OCI-LY1 (cell line): ENCODE measurements around the gene PCSK2.

Experiments used
- H2AFZ ChIP-seq: fragments of 200-600 bp; sonication (generic), shearing (Covaris generic); 2 replicates; pipeline ENCODE4 v1.6.0; 2014; ENCODE audit warnings: antibody characterized with exemption, mild to moderate bottlenecking, low read length
- H3F3A ChIP-seq: fragments of 200-600 bp; sonication (generic), shearing (Covaris generic); 2 replicates; pipeline ENCODE4 v1.6.0; 2014; ENCODE audit warnings: mild to moderate bottlenecking, antibody characterized with exemption, low read length, moderate library complexity; ENCODE audit not compliant: insufficient read depth
- H3K27ac ChIP-seq: fragments of 200-600 bp; sonication (generic); 2 replicates; pipeline ENCODE4 v1.5.1; 2014; ENCODE audit warnings: low read length, mixed run types, mild to moderate bottlenecking, low read depth; ENCODE audit not compliant: poor library complexity, severe bottlenecking
- H3K27me3 ChIP-seq: fragments of 200-600 bp; sonication (generic); 2 replicates; pipeline ENCODE4 v1.6.0; 2014; ENCODE audit warnings: antibody characterized with exemption, mild to moderate bottlenecking, low read length, moderate library complexity; ENCODE audit not compliant: insufficient read depth
- H3K36me3 ChIP-seq: fragments of 200-600 bp; sonication (generic); 2 replicates; pipeline ENCODE4 v1.6.1; 2014; ENCODE audit warnings: mild to moderate bottlenecking, antibody characterized with exemption, low read length, moderate library complexity, mixed read lengths; ENCODE audit not compliant: insufficient read depth
- H3K4me1 ChIP-seq: fragments of 200-600 bp; sonication (generic); 2 replicates; pipeline ENCODE4 v1.5.1; 2014; ENCODE audit warnings: mild to moderate bottlenecking, low read length, moderate library complexity; ENCODE audit not compliant: insufficient read depth, severe bottlenecking
- H3K4me2 ChIP-seq: fragments of 200-600 bp; sonication (generic), shearing (Covaris generic); 2 replicates; pipeline ENCODE4 v1.6.1; 2014; ENCODE audit warnings: low read length
- H3K4me3 ChIP-seq: fragments of 200-600 bp; sonication (generic); 2 replicates; pipeline ENCODE4 v1.5.1; 2014; ENCODE audit warnings: low read length, low read depth, mild to moderate bottlenecking, mixed read lengths; ENCODE audit not compliant: poor library complexity, severe bottlenecking
- H3K79me2 ChIP-seq: fragments of 200-600 bp; shearing (Covaris generic); 2 replicates; pipeline ENCODE4 v1.6.1; 2016; ENCODE audit warnings: mixed run types, low read length, mixed read lengths; ENCODE audit not compliant: insufficient read depth
- H3K9ac ChIP-seq: fragments of 200-600 bp; sonication (generic), shearing (Covaris generic); 2 replicates; pipeline ENCODE4 v1.6.1; 2014; ENCODE audit warnings: mild to moderate bottlenecking, low read length, mixed read lengths
- H3K9me2 ChIP-seq: fragments of 200-600 bp; sonication (generic), shearing (Covaris generic); 2 replicates; pipeline ENCODE4 v1.6.1; 2014; ENCODE audit warnings: low read depth, mild to moderate bottlenecking, low read length, mixed read lengths
- H3K9me3 ChIP-seq: fragments of 200-600 bp; shearing (Covaris generic); 2 replicates; pipeline ENCODE4 v1.6.1; 2014; ENCODE audit warnings: low read length, mixed read lengths
- H4K20me1 ChIP-seq: fragments of 200-600 bp; sonication (generic), shearing (Covaris generic); 2 replicates; pipeline ENCODE4 v1.6.0; 2016; ENCODE audit warnings: mild to moderate bottlenecking, low read length; ENCODE audit not compliant: insufficient read depth
- EZH2 ChIP-seq: fragments of 200-600 bp; sonication (generic), shearing (Covaris generic); IDR thresholded peaks from 2 replicates; pipeline ENCODE4 v1.8.0; 2017; ENCODE audit warnings: borderline replicate concordance, mixed run types, mild to moderate bottlenecking, antibody characterized with exemption, low read length, moderate library complexity, mixed read lengths
- TF ChIP-seq, protein P1 (sequence below): fragments of 200-600 bp; sonication (generic), shearing (Covaris generic); IDR thresholded peaks from 2 replicates; pipeline ENCODE4 v1.5.1; 2017; ENCODE audit warnings: mild to moderate bottlenecking, antibody characterized with exemption, low read length, moderate library complexity, mixed read lengths

Gene PCSK2

DNA sequence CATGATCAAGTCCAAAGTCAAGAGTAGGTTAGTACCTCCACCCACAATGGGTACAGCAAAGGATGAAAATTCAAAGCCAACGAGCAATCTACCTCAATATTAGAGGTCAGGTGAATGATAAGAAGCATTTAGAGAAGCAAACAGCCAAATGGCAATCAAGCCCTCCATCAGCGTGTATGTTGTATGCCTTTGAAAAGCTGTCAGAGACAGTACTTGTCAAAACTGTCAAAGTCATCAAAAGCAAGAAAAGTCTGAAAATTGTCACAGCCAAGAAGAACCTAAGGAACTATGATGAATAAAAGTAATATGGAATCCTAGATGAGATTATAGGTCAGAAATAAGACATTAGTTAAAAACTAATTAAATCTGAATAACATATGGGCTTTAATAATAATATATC, 99.3 kb downstream of the PCSK2 start:
- no peaks in the 10 kb centered on the region for H3F3A ChIP-seq
- H3K79me2 ChIP-seq, result no peaks in the 10 kb centered on the region
- no peak overlapping the region for H3K4me3 ChIP-seq
- H4K20me1 ChIP-seq, result no peaks in the 10 kb centered on the region
- TF ChIP-seq EZH2, result no peak
- TF ChIP-seq, protein P1, sequence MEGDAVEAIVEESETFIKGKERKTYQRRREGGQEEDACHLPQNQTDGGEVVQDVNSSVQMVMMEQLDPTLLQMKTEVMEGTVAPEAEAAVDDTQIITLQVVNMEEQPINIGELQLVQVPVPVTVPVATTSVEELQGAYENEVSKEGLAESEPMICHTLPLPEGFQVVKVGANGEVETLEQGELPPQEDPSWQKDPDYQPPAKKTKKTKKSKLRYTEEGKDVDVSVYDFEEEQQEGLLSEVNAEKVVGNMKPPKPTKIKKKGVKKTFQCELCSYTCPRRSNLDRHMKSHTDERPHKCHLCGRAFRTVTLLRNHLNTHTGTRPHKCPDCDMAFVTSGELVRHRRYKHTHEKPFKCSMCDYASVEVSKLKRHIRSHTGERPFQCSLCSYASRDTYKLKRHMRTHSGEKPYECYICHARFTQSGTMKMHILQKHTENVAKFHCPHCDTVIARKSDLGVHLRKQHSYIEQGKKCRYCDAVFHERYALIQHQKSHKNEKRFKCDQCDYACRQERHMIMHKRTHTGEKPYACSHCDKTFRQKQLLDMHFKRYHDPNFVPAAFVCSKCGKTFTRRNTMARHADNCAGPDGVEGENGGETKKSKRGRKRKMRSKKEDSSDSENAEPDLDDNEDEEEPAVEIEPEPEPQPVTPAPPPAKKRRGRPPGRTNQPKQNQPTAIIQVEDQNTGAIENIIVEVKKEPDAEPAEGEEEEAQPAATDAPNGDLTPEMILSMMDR, result no peak
- no peaks in the 10 kb centered on the region for H3K36me3 ChIP-seq
- H3K4me1 ChIP-seq, result no peaks in the 10 kb centered on the region
- H3K4me2 ChIP-seq, result no peak overlapping the region
- H3K27ac ChIP-seq, result no peak overlapping the region
- no peaks in the 10 kb centered on the region for H3K9me2 ChIP-seq
- H3K27me3 ChIP-seq, result no peaks in the 10 kb centered on the region
- no peak overlapping the region for H3K9ac ChIP-seq
- no peaks in the 10 kb centered on the region for H3K9me3 ChIP-seq
- no peak overlapping the region for H2AFZ ChIP-seq

DNA sequence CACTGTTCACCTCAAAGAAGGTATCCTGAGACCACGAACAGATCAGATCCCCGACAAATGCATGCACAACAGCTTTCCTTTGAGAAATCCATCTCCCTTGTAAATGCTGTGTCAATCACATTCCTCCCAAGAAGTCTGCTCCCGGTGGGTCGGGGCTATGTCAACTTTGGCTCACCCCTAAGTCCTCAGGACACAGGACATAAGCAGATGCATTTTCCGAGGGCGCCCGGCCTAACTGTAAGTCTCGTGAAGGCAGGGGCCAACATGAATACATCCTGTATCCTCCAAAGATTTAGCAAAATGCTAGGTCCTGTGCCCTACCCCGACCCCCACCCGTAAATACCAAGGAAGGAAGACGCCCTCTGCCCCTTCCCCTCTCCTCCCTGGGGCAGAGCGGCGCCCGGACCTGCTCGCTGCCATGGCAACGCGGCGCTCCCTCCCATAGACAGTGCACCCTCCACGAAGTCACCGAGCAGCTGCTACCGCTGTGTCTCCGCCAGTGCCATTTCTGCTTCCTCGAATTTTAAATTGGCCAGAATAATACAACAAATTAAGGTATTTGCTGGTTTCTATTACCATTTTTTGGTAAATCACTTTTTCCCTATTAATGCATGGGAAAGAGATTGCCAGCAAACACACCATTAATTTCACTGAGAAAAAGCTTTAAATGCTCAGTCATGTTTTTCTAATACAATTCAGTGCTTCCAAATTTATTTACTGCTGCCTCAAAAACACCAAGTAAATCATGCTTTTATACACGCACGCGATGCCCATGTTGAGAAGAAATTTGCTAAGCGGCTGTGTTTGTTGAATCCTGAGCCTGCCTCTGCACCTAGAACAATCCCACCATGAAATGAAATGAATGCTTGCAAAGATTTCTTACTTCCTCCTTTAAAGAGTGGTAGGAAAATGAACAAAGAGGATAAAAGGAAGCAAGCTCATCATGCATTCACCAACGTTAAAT, 100.6 kb downstream of the PCSK2 start:
- Histone ChIP-seq H3K4me3 (no peak overlapping the region), H3K9me3 (no peaks in the 10 kb centered on the region), H3K27me3 (no peaks in the 10 kb centered on the region), H3K9me2 (no peaks in the 10 kb centered on the region), H2AFZ (no peak overlapping the region), H3F3A (no peaks in the 10 kb centered on the region), H3K4me2 (no peak overlapping the region), H3K27ac (no peak overlapping the region), H3K79me2 (no peaks in the 10 kb centered on the region), H3K9ac (no peak overlapping the region), H3K36me3 (no peaks in the 10 kb centered on the region), H3K4me1 (no peaks in the 10 kb centered on the region), H4K20me1 (no peaks in the 10 kb centered on the region)
- TF ChIP-seq EZH2, result no peak
- TF ChIP-seq, protein P1, result no peak

DNA sequence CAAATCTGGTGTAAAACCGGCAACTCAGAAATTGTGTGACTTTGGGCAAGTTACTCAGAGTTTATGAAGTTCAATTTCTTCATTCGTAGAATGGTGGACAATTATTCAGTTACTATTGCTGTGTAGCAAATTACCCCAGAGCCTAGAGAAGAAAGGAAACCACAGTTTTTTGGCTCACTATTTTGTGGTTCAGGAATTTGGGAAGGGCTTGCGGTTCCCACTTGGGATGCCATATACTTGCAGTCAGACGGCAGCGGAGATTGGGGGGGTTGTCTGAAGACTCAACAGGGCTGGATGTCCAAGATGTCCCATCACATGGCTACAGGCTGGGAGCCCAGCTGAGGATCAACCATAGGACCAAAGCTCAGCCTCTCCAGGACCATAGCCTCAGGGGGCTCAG, 108.1 kb downstream of the PCSK2 start:
- no peaks in the 10 kb centered on the region for H3K27me3 ChIP-seq
- H3K27ac ChIP-seq, result no peak overlapping the region
- no peaks in the 10 kb centered on the region for H3F3A ChIP-seq
- H2AFZ ChIP-seq, result no peak overlapping the region
- H3K36me3 ChIP-seq, result no peaks in the 10 kb centered on the region
- H3K9ac ChIP-seq, result no peak overlapping the region
- no peaks in the 10 kb centered on the region for H3K79me2 ChIP-seq
- H3K9me2 ChIP-seq, result no peaks in the 10 kb centered on the region
- no peak overlapping the region for H3K4me3 ChIP-seq
- no peak overlapping the region for H3K4me2 ChIP-seq
- H4K20me1 ChIP-seq, result no peaks in the 10 kb centered on the region
- no peaks in the 10 kb centered on the region for H3K4me1 ChIP-seq
- no peaks in the 10 kb centered on the region for H3K9me3 ChIP-seq
- no peak for TF ChIP-seq EZH2
- TF ChIP-seq, protein P1, result no peak
